Mucosa of stomach (tissue), 1 donor: ENCODE measurements around the gene SLC37A1.

ENCODE experiments used
- H3K27me3 ChIP-seq: one replicate; pipeline ENCODE4 v1.7.0; 2013; ENCODE audit warnings: mild to moderate bottlenecking, low read length; ENCODE audit not compliant: control insufficient read depth, insufficient read depth
- H3K36me3 ChIP-seq: one replicate; pipeline ENCODE4 v1.7.0; 2013; ENCODE audit warnings: low read length; ENCODE audit not compliant: control insufficient read depth, insufficient read depth
- H3K4me1 ChIP-seq: one replicate; pipeline ENCODE4 v1.7.0; 2013; ENCODE audit warnings: mild to moderate bottlenecking, low read length; ENCODE audit not compliant: control insufficient read depth, insufficient read depth
- H3K4me3 ChIP-seq: one replicate; pipeline ENCODE4 v1.7.0; 2013; ENCODE audit warnings: low read length
- H3K9ac ChIP-seq: one replicate; pipeline ENCODE4 v1.7.0; 2013; ENCODE audit warnings: mild to moderate bottlenecking, low read length, moderate library complexity
- H3K9me3 ChIP-seq: one replicate; pipeline ENCODE4 v1.7.0; 2013; ENCODE audit warnings: mild to moderate bottlenecking, low read length, moderate library complexity; ENCODE audit not compliant: control insufficient read depth
- donor health status: Pancreatic carcinoma.

Gene SLC37A1

GRCh38 chr21:42472521-42472920 is 41.1 kb upstream of the SLC37A1 start:
- Histone ChIP-seq H3K36me3 (no peaks in the 10 kb centered on the region), H3K9me3 (no peaks in the 10 kb centered on the region), H3K9ac (no peak overlapping the region), H3K27me3 (no peaks in the 10 kb centered on the region), H3K4me3 (no peak overlapping the region), H3K4me1 (peaks cover 42% of the 10 kb centered on the region)

GRCh38 chr21:42473498-42474042 is 40.1 kb upstream of the SLC37A1 start:
- Histone ChIP-seq H3K9me3 (no peaks in the 10 kb centered on the region), H3K4me1 (peaks cover 31% of the 10 kb centered on the region), H3K27me3 (no peaks in the 10 kb centered on the region), H3K9ac (peak overlapping the region; percentile 42), H3K36me3 (no peaks in the 10 kb centered on the region), H3K4me3 (no peak overlapping the region)

- no peaks in the 10 kb centered on the region for H3K27me3 ChIP-seq
- peak overlapping the region; percentile 42 for H3K9ac ChIP-seq
- no peak overlapping the region for H3K4me3 ChIP-seq
- peaks cover 24% of the 10 kb centered on the region for H3K4me1 ChIP-seq
- H3K36me3 ChIP-seq, result no peaks in the 10 kb centered on the region
- H3K9me3 ChIP-seq, result no peaks in the 10 kb centered on the region
Measured at GRCh38 chr21:42474043-42474831, 39.4 kb upstream of the SLC37A1 start.

DNA sequence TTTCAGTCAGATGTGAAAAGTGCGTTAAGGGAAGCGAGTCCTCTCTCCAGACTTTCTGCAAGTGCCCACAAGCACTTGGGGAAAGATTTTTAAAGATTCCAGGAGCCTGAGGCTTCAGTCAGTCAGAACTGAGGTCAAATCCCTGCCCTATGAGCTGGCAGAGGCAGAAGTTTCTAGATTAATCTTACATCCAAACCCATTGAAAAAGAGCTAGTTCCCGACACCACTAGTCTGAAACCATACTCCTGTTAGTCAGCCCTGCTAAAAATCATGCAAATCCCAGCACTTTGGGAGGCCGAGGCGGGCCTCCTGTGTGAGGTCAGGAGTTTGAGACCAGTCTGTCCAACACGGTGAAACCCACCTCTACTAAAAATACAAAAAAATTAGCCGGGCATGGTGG is 38.6 kb upstream of the SLC37A1 start:
- Histone ChIP-seq H3K9me3 (no peaks in the 10 kb centered on the region), H3K36me3 (no peaks in the 10 kb centered on the region), H3K4me1 (peaks cover 17% of the 10 kb centered on the region), H3K9ac (peak overlapping the region; percentile 42), H3K27me3 (no peaks in the 10 kb centered on the region), H3K4me3 (no peak overlapping the region)

- H3K36me3 ChIP-seq, result no peaks in the 10 kb centered on the region
- H3K4me3 ChIP-seq, result no peak overlapping the region
- H3K9me3 ChIP-seq, result no peaks in the 10 kb centered on the region
- H3K27me3 ChIP-seq, result no peaks in the 10 kb centered on the region
- H3K4me1 ChIP-seq, result peaks cover 17% of the 10 kb centered on the region
- H3K9ac ChIP-seq, result no peak overlapping the region
Measured at GRCh38 chr21:42475526-42476387, 37.9 kb upstream of the SLC37A1 start.

DNA sequence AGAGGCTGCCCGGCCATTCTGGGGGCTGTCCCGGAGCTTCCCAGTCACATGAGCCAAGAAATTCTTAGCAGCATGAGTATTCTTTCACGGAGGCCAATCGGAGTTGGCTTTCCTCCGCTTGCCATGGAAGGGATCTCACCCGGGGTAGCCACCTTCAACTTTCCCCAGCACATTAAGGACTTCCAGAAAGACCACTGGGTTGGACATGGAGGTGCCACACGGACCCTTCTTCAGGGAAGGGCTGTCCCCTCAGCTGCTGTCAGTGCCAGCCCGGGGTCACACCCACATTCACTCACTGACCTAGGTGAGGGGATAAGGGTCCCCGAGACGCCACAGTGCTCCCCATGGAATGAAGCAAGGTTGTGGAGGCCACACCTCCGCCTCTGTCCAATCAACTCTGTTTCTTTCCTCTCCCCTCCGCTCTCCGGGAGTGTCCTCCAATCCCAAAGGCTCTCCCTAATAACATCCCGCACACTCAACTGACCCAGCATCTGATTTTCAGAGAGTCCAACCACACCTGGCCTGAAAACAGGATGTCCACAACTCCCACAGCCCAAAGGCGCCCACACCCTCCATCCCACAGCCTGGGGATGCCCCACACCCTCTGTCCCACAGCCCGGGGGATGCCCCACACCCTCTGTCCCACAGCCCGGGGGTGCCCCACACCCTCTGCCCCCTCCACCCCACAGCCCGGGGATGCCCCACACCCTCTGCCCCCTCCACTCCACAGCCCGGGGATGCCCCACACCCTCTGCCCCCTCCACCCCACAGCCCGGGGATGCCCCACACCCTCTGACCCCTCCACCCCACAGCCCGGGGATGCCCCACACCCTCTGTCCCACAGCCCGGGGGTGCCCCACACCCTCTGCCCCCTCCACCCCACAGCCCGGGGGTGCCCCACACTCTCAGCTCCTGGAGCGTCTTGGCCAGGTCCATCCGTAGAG is 37.0 kb upstream of the SLC37A1 start:
- no peak overlapping the region for H3K4me3 ChIP-seq
- no peaks in the 10 kb centered on the region for H3K27me3 ChIP-seq
- H3K4me1 ChIP-seq, result peaks cover 19% of the 10 kb centered on the region
- H3K9ac ChIP-seq, result no peak overlapping the region
- H3K36me3 ChIP-seq, result no peaks in the 10 kb centered on the region
- no peaks in the 10 kb centered on the region for H3K9me3 ChIP-seq

DNA sequence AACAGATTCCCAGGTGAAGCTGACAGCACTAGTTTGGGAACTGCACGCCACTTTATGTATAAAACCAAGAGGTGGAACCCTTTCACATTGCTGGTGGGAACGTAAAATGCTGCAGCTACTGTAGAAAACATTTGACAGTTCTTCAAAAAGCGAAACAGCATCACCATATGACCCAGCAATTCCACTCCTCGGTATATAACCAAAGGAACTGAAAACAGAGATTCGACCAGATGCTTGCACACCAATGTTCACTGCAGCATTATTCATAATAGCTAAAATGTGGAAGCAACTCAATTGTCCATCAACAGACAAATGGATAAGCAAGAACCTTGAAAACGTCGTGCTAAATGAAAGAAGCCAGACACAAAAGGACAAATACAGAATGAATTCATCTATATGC is 35.1 kb upstream of the SLC37A1 start:
- no peaks in the 10 kb centered on the region for H3K36me3 ChIP-seq
- H3K4me3 ChIP-seq, result no peak overlapping the region
- H3K4me1 ChIP-seq, result peaks cover 31% of the 10 kb centered on the region

GRCh38 chr21:42479582-42479981 is 34.1 kb upstream of the SLC37A1 start:
- Histone ChIP-seq H3K27me3 (no peaks in the 10 kb centered on the region), H3K4me1 (peaks cover 20% of the 10 kb centered on the region), H3K4me3 (no peak overlapping the region), H3K9me3 (no peaks in the 10 kb centered on the region), H3K9ac (no peak overlapping the region), H3K36me3 (no peaks in the 10 kb centered on the region)

More for the DNA sequence above, 35.1 kb upstream of the SLC37A1 start:
- H3K9me3 ChIP-seq, result no peaks in the 10 kb centered on the region
- H3K27me3 ChIP-seq, result no peaks in the 10 kb centered on the region
- no peak overlapping the region for H3K9ac ChIP-seq

GRCh38 chr21:42480736-42481135 is 32.9 kb upstream of the SLC37A1 start:
- no peaks in the 10 kb centered on the region for H3K27me3 ChIP-seq
- no peaks in the 10 kb centered on the region for H3K36me3 ChIP-seq
- H3K4me1 ChIP-seq, result peaks cover 14% of the 10 kb centered on the region
- H3K4me3 ChIP-seq, result no peak overlapping the region
- no peaks in the 10 kb centered on the region for H3K9me3 ChIP-seq
- H3K9ac ChIP-seq, result no peak overlapping the region

GRCh38 chr21:42481169-42481568 is 32.5 kb upstream of the SLC37A1 start:
- no peak overlapping the region for H3K9ac ChIP-seq
- H3K9me3 ChIP-seq, result no peaks in the 10 kb centered on the region
- H3K27me3 ChIP-seq, result no peaks in the 10 kb centered on the region
- no peak overlapping the region for H3K4me3 ChIP-seq
- peaks cover 14% of the 10 kb centered on the region for H3K4me1 ChIP-seq
- no peaks in the 10 kb centered on the region for H3K36me3 ChIP-seq

GRCh38 chr21:42484966-42485365 is 28.7 kb upstream of the SLC37A1 start:
- Histone ChIP-seq H3K9ac (no peak overlapping the region), H3K36me3 (no peaks in the 10 kb centered on the region), H3K9me3 (no peaks in the 10 kb centered on the region), H3K27me3 (no peaks in the 10 kb centered on the region), H3K4me1 (peaks cover 14% of the 10 kb centered on the region), H3K4me3 (no peak overlapping the region)
